Hematopoietic multipotent progenitor cell (in vitro differentiated cells): Measurements from ENCODE around the gene CNTN6. TPM values are rescaled to one million over a fixed set of nuclear protein-coding genes. Genes with fewer than 3 reads are reported as not detected.
A peak's percentile ranks its signal among the peaks of the same experiment; 100 is the strongest.

Experiments used
- DNase-seq, 3 donors: peaks; one replicate each; pipeline ENCODE4 v3.0.0-alpha.2; 2011 to 2015; ENCODE audit warnings: low read depth in 2 of 3, low spot score in 2 of 3
- total RNA-seq: library from RNA; depleted of rRNA; stranded (reverse); fragments of >200 nt; gene quantifications from one replicate; pipeline ENCODE4 v1.2.3, GENCODE V29; 2012

The CNTN6 gene
- total RNA-seq, 1 donor: not detected

DNA sequence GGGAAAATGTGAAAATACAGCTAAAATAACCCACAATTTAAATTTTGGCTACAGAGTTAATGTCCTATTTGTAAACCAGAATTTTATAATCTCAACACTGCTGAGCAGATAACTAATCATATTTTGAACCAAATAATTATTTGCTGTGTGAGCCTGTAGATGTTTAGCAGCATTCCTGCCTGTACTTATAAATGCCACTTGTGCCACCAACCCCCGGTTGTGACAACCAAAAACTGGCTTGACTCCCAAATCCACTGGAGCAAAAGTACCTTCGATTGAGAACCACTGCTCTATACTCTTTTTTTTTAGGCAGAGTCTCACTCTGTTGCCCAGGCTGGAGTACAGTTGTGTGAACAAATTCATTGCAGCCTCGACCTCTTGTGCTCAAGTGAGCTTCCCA, 78.5 kb downstream of the CNTN6 start:
- DNase-seq: no peak

DNA sequence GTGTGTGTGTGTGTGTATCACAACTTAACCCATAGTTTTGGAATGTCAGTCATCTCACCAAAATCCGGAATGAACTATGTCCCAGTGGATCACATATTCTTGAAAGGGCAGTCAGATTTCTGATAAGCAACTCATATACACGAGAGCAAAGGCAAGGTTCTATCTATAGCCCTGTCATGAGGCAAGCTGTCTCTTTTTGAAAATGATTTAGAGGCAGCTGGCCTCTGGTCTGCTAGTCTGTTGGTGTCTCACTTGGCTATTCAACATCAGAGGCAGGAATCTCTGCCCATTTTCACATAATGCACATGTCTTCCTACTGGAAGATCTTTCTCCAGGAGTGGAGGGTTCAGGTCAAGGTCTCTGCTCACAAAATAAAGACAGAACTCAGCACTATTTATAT, 79.8 kb downstream of the CNTN6 start:
- DNase-seq: no peak

DNA sequence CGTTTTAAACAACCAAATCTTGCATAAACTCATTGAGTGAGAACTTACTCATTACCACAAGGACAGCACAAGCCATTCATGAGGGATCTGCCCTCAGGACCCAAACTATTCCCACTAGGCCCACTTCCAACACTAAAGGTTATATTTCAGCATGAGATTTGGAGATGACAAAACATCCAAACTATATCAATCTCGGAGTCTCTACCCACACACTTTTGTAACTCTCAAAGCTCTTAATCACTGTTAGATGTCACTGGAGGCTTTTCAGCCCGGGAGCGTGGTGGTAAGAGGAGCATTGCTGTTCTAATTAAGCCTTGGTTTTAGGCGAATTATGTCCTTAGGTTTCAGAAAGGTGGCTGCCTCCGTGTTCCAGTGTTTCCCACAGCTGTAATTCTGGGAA, 86.3 kb downstream of the CNTN6 start:
- DNase-seq: no peak

DNA sequence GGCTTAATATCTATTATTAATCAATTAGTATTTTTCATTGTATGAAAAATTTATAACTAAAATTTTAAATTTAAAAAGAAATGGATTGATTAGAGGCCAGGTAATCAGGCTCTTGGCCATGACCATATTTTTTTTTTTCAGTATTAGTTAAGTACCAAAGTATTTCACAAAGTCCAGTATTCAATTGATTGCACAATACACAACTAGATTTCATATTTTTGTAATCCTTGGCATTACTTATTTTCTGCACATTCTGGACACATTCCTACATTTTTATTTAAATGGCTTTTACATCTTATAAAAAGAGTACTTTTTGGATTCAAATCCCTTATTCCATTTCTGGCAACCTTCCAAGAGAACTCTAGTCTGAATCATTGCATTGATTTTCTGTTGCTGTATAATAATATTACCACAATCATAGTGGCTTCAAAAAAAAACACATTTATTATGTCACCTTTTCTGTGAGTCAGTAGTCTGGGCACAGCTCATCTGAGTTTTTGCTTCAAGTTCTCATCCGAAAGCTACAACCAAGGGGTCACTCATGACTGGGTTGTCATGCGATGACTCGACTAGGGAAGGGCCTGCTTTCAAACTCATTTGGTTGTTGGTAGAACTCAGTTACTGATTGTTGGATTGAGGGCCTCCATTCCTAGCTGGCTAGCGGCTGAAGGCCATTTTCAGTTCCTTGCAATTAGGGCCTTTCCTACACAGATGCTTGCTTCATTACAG, 90.7 kb downstream of the CNTN6 start:
- DNase-seq: no peak

DNA sequence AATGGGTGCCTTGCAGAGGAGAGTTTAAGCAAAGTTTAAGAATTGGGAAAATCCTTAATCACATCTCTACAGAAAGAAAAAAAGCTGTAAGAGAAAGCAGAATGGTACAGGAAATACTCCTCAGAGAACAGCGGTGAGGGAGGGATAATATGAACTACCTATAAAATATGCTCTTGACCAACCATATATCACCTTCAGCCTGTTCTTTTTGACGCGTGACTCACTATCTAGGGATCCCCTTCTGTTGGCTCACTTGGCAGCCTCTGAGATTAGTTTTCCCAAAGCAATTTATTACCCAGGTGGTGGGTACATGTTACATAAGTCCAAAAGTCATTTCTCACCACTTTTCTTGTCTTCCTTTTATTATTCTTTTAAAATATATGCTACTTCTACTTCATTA, 97.7 kb downstream of the CNTN6 start:
- DNase-seq: no peak

DNA sequence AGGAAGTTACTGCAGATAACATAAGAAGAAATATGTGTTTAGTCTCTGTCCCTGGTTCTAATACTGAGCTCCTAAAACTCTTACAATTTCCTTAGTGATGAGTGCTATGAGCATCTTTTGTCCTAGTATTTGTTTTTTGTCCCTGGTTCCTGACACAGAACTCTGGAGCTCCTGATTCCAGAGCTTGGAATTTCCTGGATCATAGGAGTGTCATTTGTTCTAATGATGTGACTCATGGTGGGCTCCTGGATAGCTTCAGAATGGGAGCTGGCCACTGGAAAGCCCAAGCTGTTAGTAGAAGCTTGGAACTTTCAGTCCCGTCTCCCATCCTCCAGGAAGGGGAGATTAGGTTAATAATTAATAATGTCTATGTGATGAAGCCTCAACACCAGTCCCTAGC, 98.2 kb downstream of the CNTN6 start:
- DNase-seq: no peak

DNA sequence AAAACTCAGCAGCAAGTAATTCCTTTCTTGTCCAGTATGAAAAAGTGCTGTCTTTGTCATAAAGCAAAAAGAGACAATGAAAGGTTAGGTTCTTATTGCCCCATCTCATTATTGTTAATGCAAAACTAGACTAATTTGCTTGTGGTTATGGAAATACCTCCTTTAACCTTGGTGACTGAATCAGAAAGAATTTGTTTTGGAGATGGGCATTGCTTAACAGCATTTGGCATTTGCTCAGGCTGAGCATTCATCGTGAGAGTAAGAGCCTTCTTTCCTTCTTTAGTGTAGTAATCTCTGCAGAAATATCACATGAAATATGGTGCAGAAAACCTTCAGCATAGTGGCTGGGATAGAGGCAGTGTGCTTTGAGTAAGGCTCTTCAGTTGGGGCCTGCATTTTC, 103.1 kb downstream of the CNTN6 start:
- DNase-seq: no peak

DNA sequence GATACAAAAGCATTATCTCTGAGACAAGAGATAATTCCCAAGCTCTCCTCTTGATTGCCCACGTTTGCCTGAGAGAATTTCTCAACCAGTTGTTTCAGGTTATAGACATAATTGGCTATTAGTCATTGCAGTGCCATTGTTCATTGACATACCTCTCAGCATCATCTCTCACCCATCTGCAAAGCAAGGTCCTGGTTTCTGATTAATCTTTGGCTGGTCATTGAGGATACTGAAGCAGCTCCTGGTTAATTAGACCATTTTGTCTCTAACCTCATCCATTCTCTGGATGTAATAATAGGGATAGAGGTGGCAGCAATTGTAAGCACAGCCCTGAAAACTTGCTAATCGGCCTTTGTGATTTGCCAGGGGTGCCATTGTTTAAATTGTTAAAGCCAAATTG, 104.2 kb downstream of the CNTN6 start:
- DNase-seq: no peak

DNA sequence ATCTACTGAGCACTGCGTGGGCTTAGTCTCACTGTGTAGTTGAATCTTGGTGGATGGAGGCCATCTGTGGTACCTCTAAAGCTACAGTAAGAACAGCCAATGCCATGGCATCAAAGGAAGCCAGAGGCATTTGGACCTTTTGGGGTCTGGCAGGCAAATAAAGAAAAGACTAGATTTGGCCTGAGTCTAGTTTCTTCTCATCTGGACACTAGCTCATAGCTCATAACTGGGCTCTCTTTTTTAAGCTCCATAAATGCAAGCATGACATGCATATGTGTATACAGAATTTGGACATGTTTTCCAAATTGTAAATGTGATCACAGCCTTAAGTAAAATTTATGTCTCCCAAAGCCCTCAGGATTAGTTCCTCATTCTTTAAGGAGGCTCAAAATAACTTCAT, 107.5 kb downstream of the CNTN6 start:
- peak in 1 of 3 donors; percentile 15 for DNase-seq

DNA sequence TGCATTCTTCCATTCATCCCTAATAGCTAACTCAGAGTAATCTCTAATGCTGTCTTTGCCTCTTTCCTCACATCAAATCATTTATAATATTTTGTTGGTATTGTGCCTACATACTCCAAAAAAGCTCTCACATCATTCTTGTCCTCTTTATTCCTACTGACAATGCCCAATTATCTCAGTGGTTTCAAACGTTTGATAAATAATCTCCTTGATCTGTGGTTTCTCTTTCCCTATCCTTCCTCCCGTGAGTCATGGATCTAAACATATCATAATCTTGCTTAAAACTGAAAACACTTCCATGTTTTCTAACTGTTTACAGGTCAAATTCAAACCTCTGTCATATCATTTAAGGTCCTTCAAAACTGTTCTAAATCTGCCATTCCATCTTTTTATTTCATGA, 115.1 kb downstream of the CNTN6 start:
- no peak for DNase-seq

DNA sequence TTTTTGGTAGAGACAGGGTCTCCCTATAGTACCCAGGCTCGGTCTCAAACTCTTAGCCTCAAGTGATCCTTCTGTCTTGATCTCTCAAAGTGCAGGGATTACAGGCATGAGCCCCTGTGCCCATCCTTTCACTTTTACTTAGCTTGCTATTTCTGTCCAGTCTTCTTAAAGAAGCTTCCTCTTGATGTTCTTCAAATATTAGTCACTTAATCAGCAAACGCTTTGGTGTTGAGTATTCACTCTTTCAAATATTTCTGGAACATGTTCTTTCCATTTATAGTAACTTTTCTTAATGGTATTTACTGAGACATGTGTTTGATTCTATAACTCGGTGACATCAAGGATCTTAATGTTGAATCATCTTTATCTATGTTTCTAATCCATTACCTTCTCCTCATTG, 122.1 kb downstream of the CNTN6 start:
- no peak for DNase-seq

DNA sequence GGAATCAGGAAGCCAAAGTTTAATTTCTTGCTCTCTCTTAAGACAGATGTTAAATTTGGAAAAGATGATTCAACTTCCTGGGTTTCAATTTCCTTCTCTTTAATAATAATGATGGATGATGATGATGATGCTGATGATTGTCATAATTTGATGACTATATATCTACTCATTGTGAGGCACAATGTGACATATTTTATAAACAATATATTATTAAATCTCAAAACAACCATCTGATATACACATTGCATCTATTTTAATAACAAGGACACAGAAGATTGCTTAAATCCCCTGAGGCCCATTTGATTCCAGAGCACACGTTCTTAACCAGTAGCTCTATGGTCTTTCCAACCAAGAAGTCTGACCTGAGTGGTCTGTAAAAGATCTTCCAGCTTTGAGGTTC, 124.0 kb downstream of the CNTN6 start:
- no peak for DNase-seq

DNA sequence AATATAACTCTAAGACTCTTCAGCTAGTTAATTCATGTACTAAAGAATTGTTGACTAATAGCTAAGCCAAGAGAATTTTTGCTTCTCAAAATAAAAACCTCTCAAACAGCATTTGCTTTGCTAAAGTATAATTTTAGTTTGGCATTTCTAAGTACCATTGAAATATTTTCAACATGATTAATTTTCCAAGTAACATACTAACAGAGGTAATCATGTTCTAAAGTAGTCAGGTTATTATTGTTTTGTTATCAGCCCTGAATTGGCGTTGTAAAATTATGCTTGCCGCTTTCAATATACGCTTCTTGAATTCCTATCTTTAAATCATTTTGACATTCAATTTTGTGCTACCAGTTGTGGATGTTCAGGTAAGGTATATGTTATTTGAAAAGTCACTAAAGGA, 134.3 kb downstream of the CNTN6 start:
- DNase-seq: no peak

DNA sequence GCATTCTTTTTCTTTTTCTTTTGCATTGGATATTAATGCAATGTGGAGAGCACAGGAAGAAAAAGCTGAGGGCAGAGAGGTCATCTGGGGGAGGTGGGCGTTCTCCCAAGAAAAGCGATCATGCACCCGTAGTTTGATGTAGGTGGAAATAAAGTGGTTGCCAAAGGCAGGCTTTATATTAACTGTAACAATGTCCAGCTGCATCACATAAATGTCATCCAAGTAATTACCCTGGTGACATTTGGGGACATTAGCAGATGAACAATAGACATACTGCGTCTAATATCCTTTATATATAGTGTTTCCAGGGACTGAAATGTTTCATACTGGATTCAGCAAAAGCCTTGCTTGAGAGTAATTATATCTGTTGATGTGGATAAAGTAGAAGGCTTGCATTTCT, 135.5 kb downstream of the CNTN6 start:
- DNase-seq: no peak

DNA sequence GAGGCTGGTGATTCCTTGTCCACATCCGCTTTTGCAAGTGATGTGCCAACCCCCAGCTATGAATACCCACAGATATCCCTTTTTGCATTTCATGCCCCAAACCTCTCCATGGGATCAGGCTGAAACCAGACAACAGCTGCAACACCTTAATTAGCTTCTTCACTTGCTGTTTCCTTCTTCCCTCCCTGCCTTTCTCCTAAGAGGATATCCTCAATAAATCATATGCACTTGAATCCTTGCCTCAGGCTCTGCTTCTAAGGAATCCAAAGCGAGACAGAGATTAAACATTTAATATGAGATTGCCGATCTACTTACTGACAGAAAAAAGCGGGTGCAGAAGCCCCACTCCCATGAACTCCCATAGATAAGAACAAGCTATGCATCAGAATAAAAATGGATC, 138.1 kb downstream of the CNTN6 start:
- no peak for DNase-seq

DNA sequence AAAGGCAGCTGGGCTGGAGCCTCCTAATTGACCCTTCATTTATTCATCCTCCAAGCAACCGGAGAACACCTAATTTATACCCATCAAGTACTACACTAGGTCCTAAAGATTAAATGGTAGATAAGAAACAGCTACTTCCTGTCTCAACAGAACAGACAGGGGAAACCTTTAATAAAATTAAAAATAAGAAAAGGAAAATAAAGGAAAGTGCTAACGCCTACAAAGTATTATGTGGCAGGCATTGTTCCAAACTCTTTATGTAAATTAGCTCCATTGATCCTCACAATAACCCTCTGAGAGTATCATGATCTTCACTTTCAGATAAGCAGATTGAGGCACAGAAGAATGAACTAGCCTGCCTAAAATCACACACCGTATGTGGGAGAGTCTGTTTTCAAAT, 139.5 kb downstream of the CNTN6 start:
- no peak for DNase-seq

DNA sequence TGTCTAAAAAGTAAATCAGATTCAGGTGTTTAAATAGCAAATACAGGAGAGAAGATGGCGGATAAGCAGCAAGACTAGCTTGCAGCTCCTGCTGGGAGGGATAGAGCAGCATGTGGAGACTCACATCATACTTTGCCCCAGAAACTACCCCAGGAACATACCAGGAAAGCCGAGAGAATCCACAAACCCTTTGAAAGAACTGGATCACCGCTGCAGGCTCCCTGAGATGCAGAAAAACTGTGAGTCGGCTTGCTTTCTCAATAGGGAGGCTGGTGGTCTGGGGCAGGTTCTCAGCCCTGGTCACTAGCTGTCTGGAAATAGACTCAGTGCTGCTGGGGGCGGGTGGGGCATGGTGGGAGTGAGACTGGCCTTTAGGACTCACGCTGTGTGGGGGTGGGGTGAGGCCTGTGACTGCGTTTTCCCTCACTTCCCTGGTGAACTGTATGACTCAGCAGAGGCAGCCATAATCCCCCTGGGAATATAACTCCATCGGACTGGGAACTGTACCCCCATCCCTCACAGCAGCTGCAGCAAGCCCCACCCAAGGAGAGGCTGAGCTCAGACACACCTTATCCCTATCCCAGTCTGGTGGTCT, 142.8 kb downstream of the CNTN6 start:
- no peak for DNase-seq

DNA sequence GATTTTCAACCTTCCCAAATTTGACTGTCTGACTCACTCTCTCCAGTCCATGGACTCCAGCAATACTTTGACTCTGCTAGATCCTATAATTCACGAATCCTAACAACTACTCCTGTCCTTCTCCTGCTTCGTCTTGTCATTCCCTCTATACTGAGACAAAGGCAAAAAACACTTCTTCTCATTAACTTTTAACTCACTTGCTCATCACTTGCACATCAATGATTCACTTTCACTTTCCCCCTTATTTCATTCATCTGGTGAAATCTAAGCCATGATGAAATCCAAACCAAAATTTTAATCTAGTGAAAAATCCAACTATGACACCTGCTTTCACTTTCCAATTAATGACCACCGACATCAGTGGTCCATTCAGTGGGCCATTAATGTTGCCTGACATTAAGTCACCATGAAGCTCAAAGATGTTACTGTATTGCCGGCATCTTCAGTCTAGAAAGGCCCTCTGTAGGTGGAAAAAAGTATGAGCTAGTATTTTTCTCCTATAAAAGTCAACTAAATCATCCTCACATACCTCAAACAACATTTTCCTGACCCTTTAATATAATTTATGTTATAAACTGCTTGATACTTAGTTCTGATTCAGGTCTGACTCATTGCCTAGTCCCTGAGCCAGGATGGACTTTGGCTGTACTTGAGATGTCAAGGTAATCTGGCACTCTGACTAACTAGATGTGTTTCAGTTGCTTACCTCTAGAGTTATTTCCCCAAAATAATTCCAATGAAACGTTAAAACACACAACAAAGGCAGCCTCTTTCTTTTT, 158.6 kb downstream of the CNTN6 start:
- DNase-seq: peak in 1 of 3 donors; percentile 1

DNA sequence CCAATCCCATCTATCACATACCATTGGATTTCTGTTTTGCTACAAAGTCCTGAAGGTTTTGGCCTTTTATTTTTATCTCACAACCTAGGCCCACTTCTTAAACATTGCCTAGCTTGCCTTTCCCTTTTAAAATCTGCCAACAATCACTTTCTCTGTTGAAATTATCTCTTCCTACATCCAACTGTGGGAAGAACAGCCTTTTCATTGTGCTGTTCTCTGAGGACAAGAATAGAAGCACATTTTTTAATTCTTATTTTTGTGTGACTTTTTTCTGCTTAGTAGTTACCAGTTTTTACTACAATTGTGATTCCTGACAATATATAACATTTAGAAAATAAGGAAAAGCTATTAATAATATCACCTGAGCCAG, 159.2 kb downstream of the CNTN6 start:
- DNase-seq: no peak

DNA sequence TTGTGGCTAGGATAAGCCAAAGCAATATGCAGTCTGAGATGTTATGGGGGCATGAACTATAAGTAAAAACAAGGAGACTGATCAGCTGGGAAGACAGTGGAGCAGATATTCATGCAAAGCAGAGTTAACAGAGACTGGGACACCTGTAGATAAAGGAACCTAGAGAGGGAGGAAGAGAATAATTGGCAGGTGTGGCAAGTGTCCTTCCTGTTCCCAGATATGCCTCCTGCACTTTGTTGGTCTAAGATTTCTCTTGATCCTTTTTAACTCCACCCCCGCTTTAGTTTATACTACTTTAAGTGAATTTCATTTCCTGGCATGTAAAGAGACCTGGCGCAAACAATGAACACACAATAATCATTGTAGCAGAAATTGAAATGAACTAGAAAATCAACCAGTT, 169.4 kb downstream of the CNTN6 start:
- no peak for DNase-seq

DNA sequence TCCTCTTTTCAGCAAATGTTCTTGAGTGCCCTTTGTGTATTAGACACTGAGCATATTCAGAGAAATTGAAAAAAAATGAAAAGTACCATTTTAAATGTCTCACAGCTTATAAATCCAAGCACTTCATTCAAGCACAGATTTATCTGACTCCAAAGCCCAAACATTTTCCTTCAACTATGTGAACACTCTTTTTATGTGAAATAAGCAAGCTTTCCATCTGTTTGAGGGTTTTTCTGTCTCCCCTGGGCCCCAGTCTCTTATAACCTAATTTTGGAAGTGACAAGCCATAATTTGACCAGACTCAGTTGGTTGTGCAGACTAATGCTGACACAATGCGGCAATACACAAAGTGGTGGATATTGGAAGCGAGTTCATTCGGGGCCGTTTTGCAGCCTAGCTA, 170.3 kb downstream of the CNTN6 start:
- DNase-seq: no peak

DNA sequence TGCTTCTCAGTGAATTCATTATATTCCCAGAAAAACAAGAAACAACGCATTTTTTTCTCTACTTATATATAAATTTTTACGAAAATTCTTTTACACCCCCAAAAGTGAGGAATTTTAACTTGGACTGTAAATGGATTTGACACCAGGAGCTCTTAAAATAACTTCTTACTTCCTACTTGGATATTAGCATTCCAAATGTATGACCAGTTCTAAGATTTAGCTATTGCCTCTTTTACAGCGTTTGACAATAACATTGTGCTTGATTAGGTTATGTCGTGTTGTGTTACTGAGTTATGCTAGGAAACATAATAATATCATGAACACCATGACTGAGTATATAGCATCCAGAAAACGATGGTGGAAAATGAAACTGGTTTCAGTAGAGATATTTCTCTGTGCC, 177.0 kb downstream of the CNTN6 start:
- no peak for DNase-seq
